EH (cell line): ENCODE data around the gene MYRF.

Experiments
- DNase-seq: peaks from one replicate; pipeline ENCODE4 v3.0.0-alpha.2; 2015; ENCODE audit warnings: low read depth

The MYRF gene

DNA sequence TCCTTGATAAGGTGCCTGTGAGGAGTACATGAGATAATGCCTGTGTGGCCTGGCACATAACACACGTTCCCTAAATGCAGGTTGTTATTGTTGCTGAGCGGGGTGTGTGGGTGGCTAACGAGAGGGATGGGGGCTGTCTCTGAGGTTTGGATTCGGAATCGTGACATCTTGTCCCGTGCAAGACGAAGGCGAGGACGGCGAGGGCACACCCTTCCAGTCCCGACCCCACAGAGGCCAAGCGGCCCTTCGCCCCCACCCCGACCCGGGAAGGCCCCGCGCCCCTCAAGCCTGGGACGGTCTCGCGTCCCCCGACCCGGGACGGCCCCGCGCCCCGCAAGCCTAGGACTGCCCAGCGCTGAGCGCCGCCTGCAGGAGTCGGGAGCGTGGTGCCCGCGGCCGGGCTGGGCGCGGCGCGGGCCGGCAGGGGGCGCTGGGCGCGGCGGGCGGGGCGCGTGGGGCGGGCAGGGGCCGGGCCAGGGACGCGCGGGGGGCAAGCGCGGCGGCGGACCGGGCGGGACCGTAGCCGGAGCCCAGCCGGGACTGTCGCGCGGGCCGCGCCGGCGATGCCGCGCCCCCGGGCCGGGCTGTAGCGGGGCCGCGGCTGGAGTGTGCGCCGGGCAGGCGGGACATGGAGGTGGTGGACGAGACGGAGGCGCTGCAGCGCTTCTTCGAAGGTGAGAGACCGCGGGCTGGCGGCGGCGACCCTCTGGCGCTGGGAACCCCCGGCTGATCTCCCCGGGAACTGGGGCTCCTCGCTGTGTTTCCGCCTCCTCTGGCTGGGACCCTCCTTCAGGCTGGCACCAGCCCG lies at the start of gene MYRF:
Gene MYRF (plus strand): TSS at position 520 of the 808 bp plus-strand sequence. CDS start 109 bp downstream, at position 629.
- peak; percentile 57 for DNase-seq

- no peak for DNase-seq
Measured at GRCh38 chr11:61702701-61703312, 49.6 kb upstream of the MYRF start.

DNA sequence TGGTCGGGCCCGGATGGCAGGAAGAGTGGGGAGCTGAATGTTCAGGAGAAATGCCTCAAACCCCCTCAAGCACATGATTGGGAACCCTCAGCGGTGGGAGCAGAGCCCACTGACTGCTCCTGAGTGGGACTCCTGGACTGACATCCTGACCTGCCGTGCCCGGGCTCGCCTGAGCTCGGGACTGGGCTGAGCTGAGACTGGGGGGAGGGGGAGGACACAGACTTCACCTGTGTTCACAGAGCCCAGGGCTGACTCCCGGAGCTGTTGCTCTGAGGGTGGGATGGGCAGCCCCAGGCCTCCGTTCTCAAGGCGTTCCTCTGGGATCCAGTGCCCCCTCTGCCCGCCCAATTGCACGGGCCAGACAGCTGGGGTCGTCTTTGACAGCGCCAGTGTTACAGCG lies 47.6 kb upstream of the MYRF start:
- no peak for DNase-seq

DNA sequence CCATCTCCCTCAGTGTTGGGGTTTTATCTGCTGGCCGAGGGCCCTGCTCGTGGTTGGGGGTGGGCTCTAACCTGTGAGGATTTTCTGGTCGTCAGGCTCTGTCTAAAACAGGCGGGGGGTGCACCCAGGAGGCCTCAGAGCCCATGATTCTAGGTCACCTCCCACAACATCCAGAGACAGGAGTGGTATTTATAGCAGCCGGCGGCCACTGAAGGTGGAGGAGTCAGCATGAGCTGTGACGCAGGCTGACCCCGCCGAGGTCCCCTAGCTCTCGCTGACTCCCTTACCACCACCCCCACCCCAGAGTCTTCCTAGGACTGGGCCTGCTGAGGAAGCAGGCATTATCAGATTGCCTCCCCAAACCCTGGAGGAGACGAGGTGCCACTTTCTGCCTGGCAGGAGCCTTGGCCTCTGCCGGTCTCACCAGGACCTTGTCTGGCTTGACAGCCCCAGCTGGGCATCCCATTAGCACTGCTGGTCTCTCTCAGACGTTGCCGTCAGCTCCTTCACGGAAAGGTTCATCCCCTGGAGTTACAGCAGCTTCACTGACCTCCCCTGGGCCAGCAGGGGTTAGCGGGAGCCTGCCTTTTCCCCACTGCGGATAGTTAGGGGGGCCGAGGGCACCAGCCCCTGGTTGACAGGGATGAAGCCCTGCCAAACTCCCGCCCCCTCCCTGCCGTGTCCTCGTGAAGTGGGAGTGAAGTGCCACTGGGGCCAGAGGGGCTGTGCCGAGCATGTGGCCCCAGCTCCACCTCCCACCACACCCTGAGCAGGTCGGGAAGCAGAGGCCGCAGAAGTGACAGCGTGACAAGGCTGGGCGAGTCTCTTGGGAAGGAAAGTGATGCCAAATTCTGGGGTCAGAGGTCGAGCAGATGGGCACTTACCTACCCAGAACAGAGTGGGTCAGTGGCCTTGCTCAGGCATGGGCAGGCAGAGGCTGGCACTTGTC lies 45.7 kb upstream of the MYRF start:
- no peak for DNase-seq

GRCh38 chr11:61707574-61707973 lies 44.9 kb upstream of the MYRF start:
- DNase-seq: no peak

DNA sequence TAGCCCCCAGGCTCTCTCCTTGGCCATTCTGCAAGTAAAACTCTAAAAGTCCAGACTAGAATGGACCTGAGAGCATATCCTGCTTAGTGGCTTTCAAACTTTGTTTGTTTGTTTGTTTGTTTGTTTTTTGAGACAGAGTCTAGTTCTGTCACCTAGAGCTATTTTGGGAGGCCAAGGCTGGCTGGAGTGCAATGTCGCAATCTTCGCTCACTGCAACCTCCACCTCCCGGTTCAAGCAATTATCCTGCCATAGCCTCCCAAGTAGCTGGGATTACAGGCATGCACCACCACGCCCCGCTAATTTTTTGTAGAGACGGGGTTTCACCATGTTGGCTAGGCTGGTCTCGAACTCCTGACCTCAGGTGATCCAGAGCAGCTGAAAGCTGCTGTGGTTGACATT lies 43.3 kb upstream of the MYRF start:
- no peak for DNase-seq

GRCh38 chr11:61709572-61709971 lies 42.9 kb upstream of the MYRF start:
- DNase-seq: no peak

DNA sequence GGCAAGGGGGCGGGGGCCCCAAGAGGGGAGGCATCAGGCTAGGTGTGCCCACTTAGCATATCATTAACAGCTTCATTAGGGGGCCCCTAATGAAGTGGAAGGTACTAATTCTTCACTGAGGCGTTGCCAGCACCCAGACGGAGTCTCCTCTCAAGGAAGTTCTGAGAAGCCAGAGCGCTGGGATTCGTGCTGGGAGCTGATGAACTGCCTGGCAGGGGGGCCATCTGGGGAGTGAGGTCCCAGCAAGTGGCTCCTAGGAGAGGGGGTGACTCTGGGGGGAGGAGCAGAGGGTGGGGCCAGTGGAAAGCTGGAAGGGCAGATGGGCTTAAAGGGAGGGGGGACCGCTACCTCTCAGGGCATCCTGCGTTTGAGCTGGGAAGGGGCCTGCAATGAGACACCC lies 42.4 kb upstream of the MYRF start:
- DNase-seq: no peak

DNA sequence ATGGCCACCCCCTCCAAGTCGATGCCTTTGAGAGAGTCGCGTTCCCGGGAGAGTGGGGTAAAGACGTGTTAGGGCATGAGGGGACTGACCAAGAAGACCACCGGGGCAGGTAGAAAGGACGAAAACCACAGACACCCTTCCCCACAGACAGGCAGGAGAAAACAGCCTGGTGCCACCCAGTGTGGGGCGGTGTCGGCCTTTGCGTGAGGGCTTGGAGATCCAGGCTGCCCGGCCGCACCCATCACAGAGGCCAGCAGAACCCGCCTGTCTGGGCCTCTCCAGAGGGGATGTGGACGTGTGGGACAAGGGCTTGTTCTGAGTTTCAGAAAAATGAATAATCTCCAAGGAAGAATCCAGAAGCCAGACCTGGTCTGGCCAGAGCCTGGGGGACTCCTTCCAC lies 41.4 kb upstream of the MYRF start:
- DNase-seq: no peak

- no peak for DNase-seq
Measured at GRCh38 chr11:61711498-61711897, 40.9 kb upstream of the MYRF start.

- no peak for DNase-seq
Measured at GRCh38 chr11:61712314-61712713, 40.1 kb upstream of the MYRF start.

GRCh38 chr11:61712846-61713245 lies 39.6 kb upstream of the MYRF start:
- DNase-seq: no peak

GRCh38 chr11:61713464-61713863 lies 39.0 kb upstream of the MYRF start:
- no peak for DNase-seq

DNA sequence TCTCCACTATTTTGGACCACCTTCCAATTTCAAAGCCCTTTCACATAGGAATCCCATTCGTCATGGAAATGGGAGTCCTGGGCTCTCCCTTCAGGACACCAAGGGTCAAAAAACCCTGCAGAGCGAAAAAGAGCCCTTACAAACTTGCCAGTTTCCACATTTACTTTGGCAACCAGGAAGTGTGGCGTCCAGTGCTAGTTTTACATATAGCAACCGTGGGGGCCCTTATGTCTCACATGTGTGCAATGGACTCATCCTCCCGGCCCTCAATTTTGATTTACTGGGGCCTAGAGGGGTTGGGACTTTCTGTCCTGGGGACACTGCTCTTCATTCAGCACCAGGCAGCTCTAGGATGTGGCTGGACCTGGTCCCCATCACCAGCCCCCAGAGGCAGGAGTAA lies 38.5 kb upstream of the MYRF start:
- no peak for DNase-seq

- DNase-seq: no peak
Measured at GRCh38 chr11:61714316-61714715, 38.1 kb upstream of the MYRF start.

DNA sequence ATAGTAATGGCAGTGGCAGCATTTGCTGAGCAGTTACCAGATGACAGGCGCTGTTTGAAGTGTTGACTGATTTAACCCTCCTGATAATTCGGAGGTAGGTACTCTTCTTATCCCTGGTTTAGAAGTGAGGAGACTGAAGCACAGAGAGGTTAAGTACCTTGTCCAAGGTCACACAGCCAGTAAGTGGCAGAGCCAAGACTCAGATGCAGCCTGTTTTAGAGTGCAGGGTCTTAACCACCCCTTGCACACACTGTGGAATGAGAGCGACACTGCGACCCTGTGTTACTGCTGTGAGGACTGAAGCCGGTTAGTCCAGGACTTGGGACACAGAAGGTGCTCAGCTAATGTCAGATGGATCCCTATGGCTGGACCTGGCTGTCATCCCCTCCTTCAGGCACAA lies 37.5 kb upstream of the MYRF start:
- DNase-seq: no peak

- DNase-seq: no peak
Measured at GRCh38 chr11:61715867-61716266, 36.6 kb upstream of the MYRF start.

DNA sequence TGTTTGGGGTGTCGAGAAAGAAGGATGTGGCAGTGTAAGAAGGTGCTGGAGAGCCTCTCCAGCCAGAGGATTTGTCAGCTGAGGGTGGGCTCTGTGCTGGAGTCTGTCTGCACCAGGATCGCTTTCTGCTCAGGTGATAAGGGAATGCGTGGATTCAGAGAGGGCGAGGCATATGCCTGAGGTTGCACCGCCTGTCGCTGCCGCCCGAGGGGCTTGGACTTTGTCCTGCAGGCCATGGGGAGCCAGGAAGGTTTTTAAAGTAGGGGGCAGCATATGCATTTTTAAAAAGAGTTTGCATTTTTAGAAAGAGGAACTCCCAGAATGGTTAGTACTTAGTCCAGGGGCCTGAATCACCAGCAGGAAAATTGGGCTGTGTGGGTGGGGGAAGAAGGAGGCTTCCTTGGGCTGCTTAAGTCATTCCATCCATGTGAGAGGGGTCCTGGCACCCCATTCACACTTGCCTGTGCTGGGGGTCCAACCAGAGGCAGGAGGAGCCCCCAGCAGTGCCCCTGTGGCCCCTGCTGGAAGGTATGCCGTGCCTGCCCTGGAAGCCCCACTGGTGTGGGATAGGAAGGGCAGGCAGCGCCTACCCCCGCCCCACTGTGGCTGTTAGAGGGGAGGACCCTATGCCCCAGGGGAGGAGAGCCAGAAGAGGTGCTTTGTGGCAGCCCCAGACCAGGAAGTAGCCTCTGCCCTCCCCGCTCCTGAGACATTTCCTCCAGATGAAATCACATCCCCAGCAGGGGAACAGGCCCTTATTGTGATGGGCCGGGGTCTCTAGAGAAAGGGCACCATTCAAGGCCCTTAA lies 35.8 kb upstream of the MYRF start:
- DNase-seq: no peak

GRCh38 chr11:61717286-61718033 lies 35.0 kb upstream of the MYRF start:
- DNase-seq: no peak

DNA sequence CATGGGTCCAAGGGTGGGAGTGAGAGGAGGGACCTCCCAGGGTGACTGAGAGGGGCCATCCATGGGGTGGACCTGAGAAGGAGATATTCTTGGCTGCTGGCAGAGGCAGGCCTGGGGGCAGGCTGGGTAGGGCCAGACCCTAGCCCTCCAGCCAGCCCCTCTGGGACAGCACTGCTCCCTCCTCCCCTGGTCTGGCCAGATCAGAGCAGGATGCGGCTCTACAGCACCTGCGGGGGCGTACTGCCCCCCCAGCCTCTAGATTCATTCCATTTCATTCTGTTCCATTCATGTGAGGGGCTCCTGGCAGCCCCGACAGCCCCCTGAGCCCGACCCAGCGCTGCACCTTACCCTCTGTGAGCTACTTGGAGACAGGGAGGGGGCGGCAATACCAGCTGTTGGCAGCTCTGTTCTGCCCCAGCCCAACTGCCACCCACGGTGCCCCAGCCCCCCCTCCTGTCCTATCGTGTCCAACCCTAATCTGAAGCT lies 34.3 kb upstream of the MYRF start:
- DNase-seq: no peak
